Cardiac fibroblast (primary cell): ENCODE results near the gene GRPEL1.

Experiments used
- DNase-seq, 2 donors: peaks; one replicate each; pipeline versions ENCODE4 v3.0.0 to v3.0.0-alpha.2; 2010; ENCODE audit warnings: low read depth in 2 of 2
- H3K4me3 ChIP-seq, 2 donors: replicated peaks in 1 of 2; 1 replicate in 1 of 2; 2 replicates in 1 of 2; pipeline ENCODE4 v1.5.1; 2011; ENCODE audit warnings: low read depth in 2 of 2, low read length in 2 of 2, mild to moderate bottlenecking in 2 of 2, moderate library complexity in 1 of 2
- TF ChIP-seq, protein P1 (sequence below): IDR thresholded peaks from one replicate; pipeline ENCODE4 v1.5.1; 2011; ENCODE audit warnings: low read depth, mild to moderate bottlenecking, low read length, inconsistent platforms

Gene GRPEL1

GRCh38 chr4:7067452-7068278, at the start of gene GRPEL1:
GRPEL1 (minus strand) TSS chr4:7068064; CDS start chr4:7068032, 32 bp downstream.
- H3K4me3 ChIP-seq: peak within 1 kb of the TSS; percentile 70 to 88
- TF ChIP-seq, protein P1, sequence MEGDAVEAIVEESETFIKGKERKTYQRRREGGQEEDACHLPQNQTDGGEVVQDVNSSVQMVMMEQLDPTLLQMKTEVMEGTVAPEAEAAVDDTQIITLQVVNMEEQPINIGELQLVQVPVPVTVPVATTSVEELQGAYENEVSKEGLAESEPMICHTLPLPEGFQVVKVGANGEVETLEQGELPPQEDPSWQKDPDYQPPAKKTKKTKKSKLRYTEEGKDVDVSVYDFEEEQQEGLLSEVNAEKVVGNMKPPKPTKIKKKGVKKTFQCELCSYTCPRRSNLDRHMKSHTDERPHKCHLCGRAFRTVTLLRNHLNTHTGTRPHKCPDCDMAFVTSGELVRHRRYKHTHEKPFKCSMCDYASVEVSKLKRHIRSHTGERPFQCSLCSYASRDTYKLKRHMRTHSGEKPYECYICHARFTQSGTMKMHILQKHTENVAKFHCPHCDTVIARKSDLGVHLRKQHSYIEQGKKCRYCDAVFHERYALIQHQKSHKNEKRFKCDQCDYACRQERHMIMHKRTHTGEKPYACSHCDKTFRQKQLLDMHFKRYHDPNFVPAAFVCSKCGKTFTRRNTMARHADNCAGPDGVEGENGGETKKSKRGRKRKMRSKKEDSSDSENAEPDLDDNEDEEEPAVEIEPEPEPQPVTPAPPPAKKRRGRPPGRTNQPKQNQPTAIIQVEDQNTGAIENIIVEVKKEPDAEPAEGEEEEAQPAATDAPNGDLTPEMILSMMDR: no peak
- peak; percentile 99 to 100 for DNase-seq

- no peak for DNase-seq
- TF ChIP-seq, protein P1: no peak
- H3K4me3 ChIP-seq: no peak overlapping the region
Measured at GRCh38 chr4:7116705-7117104, 48.8 kb upstream of the GRPEL1 start.

DNA sequence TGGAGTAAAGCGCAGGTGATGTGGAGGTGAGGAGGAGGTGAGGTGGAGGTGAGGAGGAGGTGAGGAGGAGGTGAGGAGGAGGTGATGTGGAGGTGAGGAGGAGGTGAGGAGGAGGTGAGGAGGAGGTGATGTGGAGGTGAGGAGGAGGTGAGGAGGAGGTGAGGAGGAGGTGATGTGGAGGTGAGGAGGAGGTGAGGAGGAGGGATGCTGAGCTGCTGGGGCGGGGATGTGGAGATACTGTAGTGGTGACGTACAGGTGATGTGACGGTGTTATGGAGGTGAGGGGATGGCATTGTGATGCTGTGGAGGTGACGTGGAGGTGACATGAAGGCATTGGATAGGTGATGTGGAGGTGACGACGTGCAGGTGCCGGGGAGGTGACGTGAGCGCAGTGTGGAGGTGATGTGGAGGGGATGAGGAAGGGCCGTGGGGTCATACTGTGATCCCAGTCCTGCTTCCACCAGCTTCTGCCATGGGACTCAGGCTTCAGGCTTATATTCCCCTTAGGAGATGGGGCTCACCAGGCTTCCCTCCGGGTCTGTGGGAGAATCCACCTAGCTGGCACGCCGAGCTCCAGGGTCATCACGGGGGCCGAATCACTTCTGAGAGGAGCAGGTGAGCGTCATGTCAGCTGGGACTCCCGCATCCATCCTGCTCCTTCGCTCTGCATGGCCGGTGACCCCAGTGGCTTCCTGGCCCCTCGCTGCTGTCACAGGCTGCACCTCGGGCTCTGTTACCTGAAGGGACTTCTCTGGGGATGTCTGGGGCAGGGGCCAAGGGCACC, 47.9 kb upstream of the GRPEL1 start:
- H3K4me3 ChIP-seq: no peak overlapping the region
- no peak for DNase-seq
- TF ChIP-seq, protein P1: no peak

- TF ChIP-seq, protein P1: no peak
- no peak overlapping the region for H3K4me3 ChIP-seq
- DNase-seq: no peak
Measured at GRCh38 chr4:7112656-7113055, 44.8 kb upstream of the GRPEL1 start.

- no peak for DNase-seq
- no peak overlapping the region for H3K4me3 ChIP-seq
- TF ChIP-seq, protein P1: no peak
Measured at GRCh38 chr4:7111441-7111840, 43.6 kb upstream of the GRPEL1 start.

DNA sequence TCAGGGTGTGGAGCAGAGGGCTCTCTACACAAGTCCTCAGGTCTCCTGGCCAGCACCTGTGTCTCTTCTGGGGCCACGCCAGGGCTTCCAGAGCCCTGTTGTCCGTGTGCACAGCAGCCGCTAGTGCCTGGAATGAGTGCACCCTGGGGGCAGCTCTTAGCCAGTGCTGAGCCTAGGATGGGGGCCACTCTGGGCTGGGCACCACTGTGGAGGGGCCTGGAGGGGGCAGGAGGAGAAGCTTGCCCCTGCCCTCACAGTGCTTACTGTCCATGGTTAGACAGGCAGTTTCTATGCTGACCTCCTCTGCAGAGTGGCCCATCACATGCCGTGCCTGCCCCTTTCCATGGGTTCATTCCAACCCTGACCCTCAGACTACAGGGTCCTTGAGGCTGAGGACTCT, 42.7 kb upstream of the GRPEL1 start:
- TF ChIP-seq, protein P1: no peak
- DNase-seq: no peak
- H3K4me3 ChIP-seq: no peak overlapping the region
